ENCODE data around the gene DIP2C.

DNA sequence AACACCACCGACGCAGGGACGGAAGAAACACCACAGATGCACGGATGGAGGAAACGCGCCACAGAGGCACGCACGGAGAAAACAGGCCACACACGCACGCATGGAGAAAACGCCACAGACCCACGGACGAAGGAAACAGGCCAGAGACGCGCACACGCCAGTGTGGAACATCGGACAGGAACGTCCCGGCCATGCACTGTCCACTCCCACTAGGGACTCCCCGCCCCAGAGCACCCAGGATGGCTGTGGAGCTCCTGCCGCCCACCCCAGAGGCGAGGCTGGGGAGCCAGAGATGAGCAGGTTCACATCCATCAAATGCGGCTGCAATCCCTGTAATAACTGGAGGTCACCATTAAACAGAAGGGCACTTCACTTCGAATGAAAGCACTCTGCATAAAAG is 17.3 kb downstream of the DIP2C start:
- TF ChIP-seq, protein P1, sequence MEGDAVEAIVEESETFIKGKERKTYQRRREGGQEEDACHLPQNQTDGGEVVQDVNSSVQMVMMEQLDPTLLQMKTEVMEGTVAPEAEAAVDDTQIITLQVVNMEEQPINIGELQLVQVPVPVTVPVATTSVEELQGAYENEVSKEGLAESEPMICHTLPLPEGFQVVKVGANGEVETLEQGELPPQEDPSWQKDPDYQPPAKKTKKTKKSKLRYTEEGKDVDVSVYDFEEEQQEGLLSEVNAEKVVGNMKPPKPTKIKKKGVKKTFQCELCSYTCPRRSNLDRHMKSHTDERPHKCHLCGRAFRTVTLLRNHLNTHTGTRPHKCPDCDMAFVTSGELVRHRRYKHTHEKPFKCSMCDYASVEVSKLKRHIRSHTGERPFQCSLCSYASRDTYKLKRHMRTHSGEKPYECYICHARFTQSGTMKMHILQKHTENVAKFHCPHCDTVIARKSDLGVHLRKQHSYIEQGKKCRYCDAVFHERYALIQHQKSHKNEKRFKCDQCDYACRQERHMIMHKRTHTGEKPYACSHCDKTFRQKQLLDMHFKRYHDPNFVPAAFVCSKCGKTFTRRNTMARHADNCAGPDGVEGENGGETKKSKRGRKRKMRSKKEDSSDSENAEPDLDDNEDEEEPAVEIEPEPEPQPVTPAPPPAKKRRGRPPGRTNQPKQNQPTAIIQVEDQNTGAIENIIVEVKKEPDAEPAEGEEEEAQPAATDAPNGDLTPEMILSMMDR (IDR thresholded peaks at IDR 0.05) = no peak
- TF ChIP-seq POLR2AphosphoS5 (IDR thresholded peaks at IDR 0.05) = no peak
- TF ChIP-seq POLR2A (IDR thresholded peaks at IDR 0.05) = no peak
- TF ChIP-seq EP300 (IDR thresholded peaks at IDR 0.05) = no peak

Data from stomach (tissue), 4 donors.